ENCODE results near the gene CCDC197. TPM values are rescaled to one million over a fixed set of nuclear protein-coding genes. Genes with fewer than 3 reads are reported as not detected.
A peak's percentile ranks its signal among the peaks of the same experiment; 100 is the strongest.

The CCDC197 gene
- total and polyA plus RNA-seq, 9 of the 15 experiments (the other 6 are each of a cell fraction or from before 2014, with no cell fraction given): not detected

GRCh38 chr14:93954900-93955849, 41.9 kb upstream of the CCDC197 start:
- Histone ChIP-seq H4K20me1 (replicated peaks; ENCODE audit: control insufficient read depth, insufficient read depth, low read length) (no peaks in the 10 kb centered on the region; the same call in 1 of the 2 replicates), H3K27ac (ENCODE audit: extremely low read depth, low read depth, low read length) (no peak overlapping the region), H3K79me2 (ENCODE audit: control insufficient read depth, insufficient read depth, low read length) (no peaks in the 10 kb centered on the region), H3K4me3 (no peak overlapping the region), H3K27me3 (ENCODE audit: control insufficient read depth in 2 of 2, insufficient read depth in 2 of 2, low read length in 2 of 2) (peaks cover 2 to 20% of the 10 kb centered on the region in 2 experiments; a peak in 2 of 5 replicates), H3K36me3 (ENCODE audit: control insufficient read depth, insufficient read depth, low read length) (no peaks in the 10 kb centered on the region), H3K9me3 (replicated peaks; ENCODE audit: control insufficient read depth, insufficient read depth, low read depth, low read length) (no peaks in the 10 kb centered on the region), H3K4me2 (ENCODE audit: insufficient read depth, low read length) (no peak overlapping the region), H3K9ac (ENCODE audit: insufficient read depth in 1 of 2, low read depth in 2 of 2, low read length in 2 of 2) (no peak overlapping the region), H3K9me1 (ENCODE audit: control insufficient read depth, insufficient read depth, low read length) (no peaks in the 10 kb centered on the region), H3K4me1 (replicated peaks in 1 of 2; ENCODE audit: control insufficient read depth in 2 of 2, insufficient read depth in 2 of 2, low read length in 2 of 2) (peaks cover 0 to 8% of the 10 kb centered on the region in 2 experiments; a peak in 1 of 5 replicates), H2AFZ (ENCODE audit: low read depth, low read length) (no peak overlapping the region)
- POLR2A ChIA-PET: no interaction called here
- CTCF ChIA-PET (ENCODE audit: low intra/inter-chr PET ratio): no interaction called here
- FAIRE-seq: no peak
- TF ChIP-seq ZNF24 (IDR thresholded peaks at IDR 0.05): 0 out of 2 replicates have a peak, but pooled peaks have one; percentile 49
- TF ChIP-seq GABPA (tag; conservative IDR thresholded peaks at IDR 0.05; ENCODE audit: low read depth): peak; percentile 61
- TF ChIP-seq JUNB (CRISPR knock-in tag; conservative IDR thresholded peaks at IDR 0.05): no peak
- no peak for TF ChIP-seq ZFX (CRISPR knock-in tag; IDR thresholded peaks at IDR 0.05)
- TF ChIP-seq KDM1A (IDR thresholded peaks at IDR 0.05): 0 out of 4 replicates have a peak, but pooled peaks of 1 of the 2 experiments have one; percentile 8
- TF ChIP-seq CEBPG (CRISPR knock-in tag; IDR thresholded peaks at IDR 0.05): no peak
- peak; percentile 25 to 66; a peak in 2 of 4 replicates for TF ChIP-seq CEBPG (tag; conservative IDR thresholded peaks at IDR 0.05 in 1 of 2, IDR thresholded peaks at IDR 0.05 in 1 of 2)
- no peak for TF ChIP-seq ZNF695 (CRISPR knock-in tag; IDR thresholded peaks at IDR 0.05)
- no peak for TF ChIP-seq ZFP30 (CRISPR knock-in tag; IDR thresholded peaks at IDR 0.05; ENCODE audit: borderline replicate concordance)
- no peak for TF ChIP-seq THAP12 (CRISPR knock-in tag; IDR thresholded peaks at IDR 0.05)
- 0 out of 2 replicates have a peak, but pooled peaks have one; percentile 19 for TF ChIP-seq CEBPB (tag; IDR thresholded peaks at IDR 0.05)
- no peak for TF ChIP-seq POLR2G (IDR thresholded peaks at IDR 0.05; ENCODE audit: low read depth, low read length)
- no peak for TF ChIP-seq NR2C2 (CRISPR knock-in tag; IDR thresholded peaks at IDR 0.05)
- TF ChIP-seq NR2C2 (tag; IDR thresholded peaks at IDR 0.05): 0 out of 2 replicates have a peak, but pooled peaks have one; percentile 24
- peak; percentile 35 for TF ChIP-seq RBM25 (IDR thresholded peaks at IDR 0.05; ENCODE audit: low read depth, low read length, severe bottlenecking)
- TF ChIP-seq GABPB1 (CRISPR knock-in tag; IDR thresholded peaks at IDR 0.05): no peak
- no peak for TF ChIP-seq NR1H2 (CRISPR knock-in tag; IDR thresholded peaks at IDR 0.05)
- BruUV-seq (replicated peaks): no TSS peak
- under 1% methylated on average over 18 of the region's 19 CpGs for WGBS (ENCODE audit: insufficient coverage, low coverage, missing lambda C conversion rate)
- in situ Hi-C loops (cut with MboI) (no loop called here), intact Hi-C loops (cut with micrococcal nuclease) (no loop called here)
- DNase-seq (ENCODE audit: extremely low read depth in 1 of 4, low spot score in 3 of 4): no peak
- ATAC-seq: no peak
